LNCAP (cell line): Measurements from ENCODE around the gene DAB1.

Experiments used
- TF ChIP-seq, protein P1 (sequence below): fragments of 450-650 bp; IDR thresholded peaks from 2 replicates; pipeline ENCODE4 v1.5.1; 2017; ENCODE audit warnings: mild to moderate bottlenecking

Gene DAB1

DNA sequence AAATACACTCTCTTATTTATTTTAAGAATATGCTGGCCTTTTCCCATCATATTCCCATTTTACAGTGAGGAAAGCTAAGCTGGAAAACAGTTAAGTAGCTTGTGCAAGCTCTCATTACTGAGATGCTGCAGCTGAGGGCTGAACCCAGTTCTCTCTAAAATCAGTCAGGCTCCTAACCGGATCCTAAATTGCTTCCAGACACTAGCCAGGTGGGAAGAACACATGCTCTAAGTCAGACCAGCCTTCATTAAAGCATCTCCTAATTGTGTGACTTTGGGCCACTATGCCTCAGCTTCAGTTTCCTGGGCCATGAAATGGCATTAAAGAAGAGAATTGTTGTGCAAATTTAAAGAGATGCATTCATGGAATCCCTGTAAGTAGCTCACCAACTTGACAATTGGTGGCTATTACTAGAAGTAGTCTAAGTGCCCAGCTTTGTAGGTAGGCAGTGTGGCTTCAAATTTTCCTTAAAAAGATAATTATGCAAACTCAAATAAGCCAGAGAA lies 228.4 kb downstream of the DAB1 start:
- TF ChIP-seq, protein P1, sequence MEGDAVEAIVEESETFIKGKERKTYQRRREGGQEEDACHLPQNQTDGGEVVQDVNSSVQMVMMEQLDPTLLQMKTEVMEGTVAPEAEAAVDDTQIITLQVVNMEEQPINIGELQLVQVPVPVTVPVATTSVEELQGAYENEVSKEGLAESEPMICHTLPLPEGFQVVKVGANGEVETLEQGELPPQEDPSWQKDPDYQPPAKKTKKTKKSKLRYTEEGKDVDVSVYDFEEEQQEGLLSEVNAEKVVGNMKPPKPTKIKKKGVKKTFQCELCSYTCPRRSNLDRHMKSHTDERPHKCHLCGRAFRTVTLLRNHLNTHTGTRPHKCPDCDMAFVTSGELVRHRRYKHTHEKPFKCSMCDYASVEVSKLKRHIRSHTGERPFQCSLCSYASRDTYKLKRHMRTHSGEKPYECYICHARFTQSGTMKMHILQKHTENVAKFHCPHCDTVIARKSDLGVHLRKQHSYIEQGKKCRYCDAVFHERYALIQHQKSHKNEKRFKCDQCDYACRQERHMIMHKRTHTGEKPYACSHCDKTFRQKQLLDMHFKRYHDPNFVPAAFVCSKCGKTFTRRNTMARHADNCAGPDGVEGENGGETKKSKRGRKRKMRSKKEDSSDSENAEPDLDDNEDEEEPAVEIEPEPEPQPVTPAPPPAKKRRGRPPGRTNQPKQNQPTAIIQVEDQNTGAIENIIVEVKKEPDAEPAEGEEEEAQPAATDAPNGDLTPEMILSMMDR, result no peak

DNA sequence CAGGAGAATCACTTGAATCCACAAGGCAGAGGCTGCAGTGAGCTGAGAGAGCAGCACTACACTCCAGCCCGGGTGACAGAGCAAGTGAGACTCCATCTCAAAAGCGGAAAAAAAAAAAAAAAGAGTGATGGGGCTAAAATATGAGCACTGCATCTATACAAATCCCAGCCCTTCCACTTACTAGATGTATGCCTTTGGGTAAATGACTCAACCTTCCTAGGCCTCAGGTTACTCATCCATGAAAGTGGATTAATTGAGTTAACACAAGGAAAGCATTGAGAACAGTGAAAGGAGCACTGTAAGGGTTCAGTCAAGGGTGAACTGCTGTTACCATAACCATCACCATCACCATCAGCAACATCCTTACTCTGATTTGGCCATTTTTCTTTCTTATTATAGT lies 231.6 kb downstream of the DAB1 start:
- TF ChIP-seq, protein P1, result no peak

DNA sequence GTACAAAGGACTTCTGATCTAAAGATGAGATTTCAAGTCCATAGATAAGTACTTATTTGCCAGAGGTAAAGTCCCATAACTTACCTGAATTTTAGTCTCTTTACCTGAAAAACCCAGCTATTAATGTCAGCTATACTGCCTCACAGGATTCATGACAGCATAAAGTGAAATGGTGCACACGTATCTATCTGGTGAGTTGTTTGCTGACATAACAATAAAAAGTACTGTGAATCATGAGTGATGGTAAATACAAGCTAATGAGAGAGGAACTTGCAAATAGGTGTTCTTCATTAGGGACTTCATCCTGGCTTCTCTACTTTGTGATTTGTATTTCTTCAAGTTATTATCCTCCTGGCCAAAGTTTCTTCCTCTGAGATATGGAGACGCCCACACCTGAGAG lies 233.0 kb downstream of the DAB1 start:
- TF ChIP-seq, protein P1, result no peak

DNA sequence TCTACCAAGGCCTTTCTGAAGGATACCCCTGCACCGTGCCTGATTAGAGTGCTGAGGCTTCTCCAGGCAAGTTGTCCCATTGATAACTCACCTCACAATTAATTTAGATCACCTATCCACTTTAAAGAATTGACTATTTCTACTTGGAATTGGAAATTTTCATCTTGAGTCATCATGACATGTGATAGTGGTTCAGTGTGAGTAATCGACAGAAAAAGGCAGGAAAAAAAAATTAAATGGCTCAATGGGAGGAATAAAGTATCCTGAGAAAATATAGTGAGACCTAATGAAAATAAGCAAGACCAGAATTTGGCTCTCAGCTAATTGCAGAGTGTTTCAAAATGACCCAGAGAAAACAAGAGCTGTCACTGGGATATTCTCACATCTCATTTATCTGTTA lies 235.7 kb downstream of the DAB1 start:
- TF ChIP-seq, protein P1, result no peak

DNA sequence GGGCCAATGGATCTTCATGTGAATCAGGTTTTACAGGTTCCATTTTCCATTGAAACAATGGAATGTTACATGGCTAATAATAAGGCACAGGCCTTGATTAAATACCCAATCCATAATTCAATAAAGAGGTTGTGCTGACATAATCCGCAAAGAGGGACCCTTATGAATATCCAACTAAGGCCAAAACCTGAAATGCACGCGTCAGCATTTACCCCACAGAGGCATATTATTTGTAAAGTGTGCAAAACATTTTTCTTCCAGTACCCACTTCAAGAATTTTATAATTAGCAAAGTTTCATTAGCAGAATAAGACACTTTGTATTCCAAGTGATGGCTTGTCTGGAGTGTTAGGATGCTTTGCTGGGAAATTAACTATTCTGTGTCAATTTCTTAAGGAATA lies 237.4 kb downstream of the DAB1 start:
- TF ChIP-seq, protein P1, result no peak

DNA sequence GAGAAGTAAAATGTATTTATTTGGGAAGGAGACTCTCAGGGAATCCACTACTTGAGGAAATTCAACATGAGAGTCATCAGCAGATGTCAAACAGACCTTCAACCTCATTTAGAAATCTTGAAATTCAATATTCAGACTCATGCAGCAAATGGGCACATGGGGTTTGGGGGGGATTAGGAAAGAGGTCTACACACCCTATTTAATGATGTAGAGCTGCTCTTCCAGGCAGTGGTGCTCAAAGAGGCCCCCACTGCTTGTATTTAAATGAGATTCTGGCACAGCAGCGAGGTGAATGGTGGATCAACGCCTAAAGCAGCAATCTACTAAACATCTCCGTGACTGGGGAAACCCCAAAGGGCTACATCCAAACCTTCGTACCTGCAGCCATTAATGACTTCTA lies 244.9 kb downstream of the DAB1 start:
- TF ChIP-seq, protein P1, result no peak

DNA sequence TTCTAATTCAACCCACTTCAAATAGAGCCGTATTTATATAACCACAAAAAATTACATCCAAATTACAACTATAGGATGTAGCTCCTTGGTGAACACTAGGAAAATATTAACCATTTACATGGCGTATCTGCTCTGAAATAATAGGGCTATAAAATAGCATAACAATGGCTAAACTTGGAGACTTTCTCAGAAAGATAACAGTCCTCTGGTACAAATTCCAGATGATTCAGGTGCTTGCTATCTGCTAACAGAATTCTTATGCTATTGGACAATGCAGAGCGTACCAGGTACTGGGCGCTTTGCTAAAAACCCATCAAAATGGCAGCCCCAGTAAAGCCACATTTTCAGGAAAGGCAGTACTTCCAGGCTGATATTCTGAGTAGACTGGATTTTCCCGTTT lies 248.4 kb downstream of the DAB1 start:
- TF ChIP-seq, protein P1, result no peak

DNA sequence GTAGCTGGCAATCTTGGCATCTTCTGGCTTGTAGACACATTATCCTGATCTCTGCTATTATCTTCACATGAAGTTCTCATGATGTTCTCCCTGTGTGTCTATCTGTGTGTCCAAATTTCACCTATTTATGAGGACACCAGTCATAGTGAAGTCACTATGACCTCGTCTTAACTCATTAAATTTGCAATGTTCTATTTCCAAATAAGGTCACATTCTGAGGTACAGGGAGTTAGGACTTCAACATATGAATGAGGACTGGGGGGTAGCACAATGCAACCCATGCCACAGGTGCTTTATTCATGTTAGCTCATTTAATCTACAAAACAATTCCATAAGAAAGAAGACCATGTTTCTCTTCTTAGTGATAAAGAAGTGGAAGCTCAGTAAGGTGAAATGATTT lies 251.8 kb downstream of the DAB1 start:
- TF ChIP-seq, protein P1, result no peak
